Panc1 (cell line): Measurements from ENCODE around the gene AIFM1. TPM values are rescaled to one million over a fixed set of nuclear protein-coding genes. Genes with fewer than 3 reads are reported as not detected.

ENCODE experiments used
- ATAC-seq: fragments of 200-7000 bp; cut with Tn5 transposase; 2 replicates; pipeline ENCODE4 v1.9.1; 2020; ENCODE audit warnings: mild to moderate bottlenecking, moderate library complexity
- BruUV-seq: library from RNA; stranded (reverse); fragments of 400-500 nt; replicated peaks from 2 replicates; lab custom pipeline; 2021; lab: Mats Ljungman, UMichigan
- CTCF ChIA-PET: fragments of 300-600 bp; sonication (Branson Sonifier 250); formaldehyde crosslinking; loops from one replicate; lab custom pipeline; 2022; ENCODE audit warnings: antibody characterized with exemption; lab: Charles Lee
- POLR2A ChIA-PET: fragments of 300-600 bp; sonication (Branson Sonifier 250); formaldehyde crosslinking; loops from one replicate; lab custom pipeline; 2022; ENCODE audit warnings: antibody characterized with exemption; lab: Charles Lee
- DNase-seq: peaks from one replicate; pipeline ENCODE4 v3.0.0-alpha.2; 2010; ENCODE audit warnings: low read depth, low spot score
- H3K27ac ChIP-seq: 2 replicates; pipeline ENCODE4 v1.5.1; 2011; ENCODE audit warnings: mild to moderate bottlenecking, low read length, inconsistent platforms
- H3K27me3 ChIP-seq: fragments of 200-500 bp; sonication (Bioruptor generic); 2 replicates; pipeline ENCODE4 v1.6.0; 2014; ENCODE audit warnings: low read length, inconsistent platforms; ENCODE audit not compliant: control insufficient read depth, insufficient read depth
- H3K36me3 ChIP-seq: fragments of 200-500 bp; sonication (Bioruptor generic); 2 replicates; pipeline ENCODE4 v1.5.1; 2014; ENCODE audit warnings: inconsistent platforms, mild to moderate bottlenecking, low read length, moderate library complexity; ENCODE audit not compliant: control insufficient read depth, insufficient read depth
- H3K4me1 ChIP-seq: 2 replicates; pipeline ENCODE4 v1.5.1; 2011; ENCODE audit warnings: inconsistent platforms, mild to moderate bottlenecking, low read length, moderate library complexity; ENCODE audit not compliant: control insufficient read depth, insufficient read depth
- H3K4me3 ChIP-seq, 2 experiments: 2 replicates each; pipeline ENCODE4 v1.5.1; 2011 to 2012; ENCODE audit warnings: low read depth in 2 of 2, low read length in 2 of 2, mild to moderate bottlenecking in 2 of 2, inconsistent platforms in 1 of 2, moderate library complexity in 1 of 2
- H3K9me3 ChIP-seq: fragments of 200-500 bp; sonication (Bioruptor generic); 2 replicates; pipeline ENCODE4 v1.5.1; 2014; ENCODE audit warnings: low read depth, mild to moderate bottlenecking, inconsistent platforms, low read length, moderate library complexity; ENCODE audit not compliant: control insufficient read depth, insufficient read depth
- CTCF ChIP-seq: fragments of 450-650 bp; IDR thresholded peaks from 2 replicates; pipeline ENCODE4 v1.5.1; 2017; ENCODE audit warnings: mild to moderate bottlenecking
- POLR2AphosphoS5 ChIP-seq: IDR thresholded peaks from 2 replicates; pipeline ENCODE4 v1.6.1; 2012; ENCODE audit warnings: mild to moderate bottlenecking, low read depth, low read length, moderate library complexity
- REST ChIP-seq, 2 experiments: IDR thresholded peaks; 2 replicates each; pipeline ENCODE4 v1.6.1; 2011 to 2012; ENCODE audit warnings: low read depth in 2 of 2, control low read depth in 1 of 2, low read length in 1 of 2, mild to moderate bottlenecking in 1 of 2, moderate library complexity in 1 of 2; ENCODE audit not compliant: insufficient read depth in 1 of 2
- SIN3A ChIP-seq: IDR thresholded peaks from 2 replicates; pipeline ENCODE4 v1.6.1; 2012; ENCODE audit warnings: low read depth, mild to moderate bottlenecking, low read length, moderate library complexity, borderline replicate concordance; ENCODE audit not compliant: insufficient read depth
- TCF7L2 ChIP-seq: IDR thresholded peaks from 2 replicates; pipeline ENCODE4 v1.6.1; 2011; ENCODE audit warnings: mild to moderate bottlenecking, low read depth, low read length, inconsistent platforms
- in situ Hi-C: cut with HindIII; loops from 2 replicates; pipeline ENCODE4 v1.10.0; 2016; ENCODE audit warnings: low sequenced_read_pairs, low pct_unique_long_range_greater_than_20kb
- intact Hi-C: fragments of 100-400 bp; cut with micrococcal nuclease; formaldehyde crosslinking; loops from one replicate; pipeline ENCODE4 v1.10.0; 2022; ENCODE audit not compliant: unreplicated experiment
- total RNA-seq: library from RNA; stranded (reverse); gene quantifications from one replicate; pipeline ENCODE4 v1.2.1, GENCODE V29; 2021; ENCODE audit not compliant: unreplicated experiment

The AIFM1 gene
- total RNA-seq, 1 experiment from 2014 or later = 96.6 TPM

GRCh38 chrX:130159776-130160175 lies 5.9 kb downstream of the AIFM1 start:
- TF ChIP-seq CTCF (no peak), SIN3A (no peak), REST (IDR thresholded peaks at IDR 0.05; ENCODE audit: insufficient read depth in 1 of 2, low read depth in 2 of 2, low read length in 1 of 2) (no peak), POLR2AphosphoS5 (no peak), TCF7L2 (no peak)
- no peaks in the 10 kb centered on the region for H3K9me3 ChIP-seq
- H3K27ac ChIP-seq = no peak overlapping the region
- ATAC-seq = no peak
- no peaks in the 10 kb centered on the region for H3K27me3 ChIP-seq
- ChIA-PET CTCF (interaction anchor here (0.6 kb wide), 1 partner anchor 91 kb away, joined by 3 read pairs; no protein-coding TSS in a partner anchor), POLR2A (interaction anchor here (0.6 kb wide), 2 partner anchors 26 to 99 kb away, joined by 4 to 5 read pairs; no protein-coding TSS in a partner anchor)
- no TSS peak for BruUV-seq
- intact Hi-C loops (no loop called here), in situ Hi-C loops (no loop called here)
- no peak for DNase-seq
- peaks cover 17% of the 10 kb centered on the region for H3K4me1 ChIP-seq
- H3K36me3 ChIP-seq = peaks cover 14% of the 10 kb centered on the region; the same call in 1 of the 2 replicates
- H3K4me3 ChIP-seq = no peak overlapping the region

- H3K9me3 ChIP-seq = no peaks in the 10 kb centered on the region
- BruUV-seq = no TSS peak
- H3K27ac ChIP-seq = no peak overlapping the region
- intact Hi-C loops (no loop called here), in situ Hi-C loops (no loop called here)
- CTCF ChIA-PET = no interaction called here
- peaks cover 14% of the 10 kb centered on the region; the same call in 1 of the 2 replicates for H3K36me3 ChIP-seq
- TF ChIP-seq CTCF = no peak
- no peak for TF ChIP-seq POLR2AphosphoS5
- TF ChIP-seq TCF7L2 = no peak
- no peak for TF ChIP-seq SIN3A
- TF ChIP-seq REST (IDR thresholded peaks at IDR 0.05; ENCODE audit: insufficient read depth in 1 of 2, low read depth in 2 of 2, low read length in 1 of 2) = no peak
- peaks cover 6% of the 10 kb centered on the region for H3K4me1 ChIP-seq
- POLR2A ChIA-PET = no interaction called here
- H3K27me3 ChIP-seq = no peaks in the 10 kb centered on the region
- no peak overlapping the region for H3K4me3 ChIP-seq
- no peak for ATAC-seq
- no peak for DNase-seq
Measured at GRCh38 chrX:130158311-130158710, 7.3 kb downstream of the AIFM1 start.
